HEK293 (cell line): Measurements from ENCODE around the gene TPRN.

ENCODE experiments used
- EGR2 ChIP-seq: fragments of 450-650 bp; formaldehyde crosslinking; IDR thresholded peaks from 2 replicates; pipeline ENCODE4 v1.5.1; 2016; ENCODE audit warnings: low read depth, missing biosample characterization, missing genetic modification characterization
- KLF10 ChIP-seq: fragments of 450-650 bp; IDR thresholded peaks from 2 replicates; pipeline ENCODE4 v1.5.1; 2018; ENCODE audit warnings: missing biosample characterization, mild to moderate bottlenecking, missing genetic modification characterization
- KLF7 ChIP-seq: fragments of 450-650 bp; formaldehyde crosslinking; IDR thresholded peaks from 2 replicates; pipeline ENCODE4 v1.5.1; 2016; ENCODE audit warnings: missing biosample characterization, missing genetic modification characterization, borderline replicate concordance
- SP7 ChIP-seq: fragments of 450-650 bp; formaldehyde crosslinking; IDR thresholded peaks from 2 replicates; pipeline ENCODE4 v1.5.1; 2016; ENCODE audit warnings: missing biosample characterization, missing genetic modification characterization
- TRIM28 ChIP-seq: IDR thresholded peaks from 2 replicates; pipeline ENCODE4 v1.6.1; 2011; ENCODE audit warnings: low read length, control low read depth, borderline replicate concordance
- TSHZ1 ChIP-seq: fragments of 450-650 bp; formaldehyde crosslinking; IDR thresholded peaks from 2 replicates; pipeline ENCODE4 v1.5.1; 2016; ENCODE audit warnings: missing biosample characterization, missing genetic modification characterization, borderline replicate concordance
- YY2 ChIP-seq: fragments of 450-650 bp; formaldehyde crosslinking; IDR thresholded peaks from 2 replicates; pipeline ENCODE4 v1.5.1; 2016; ENCODE audit warnings: missing biosample characterization, missing genetic modification characterization
- ZBTB7A ChIP-seq: fragments of 450-650 bp; formaldehyde crosslinking; IDR thresholded peaks from 2 replicates; pipeline ENCODE4 v1.5.1; 2016; ENCODE audit warnings: low read depth, missing biosample characterization, missing genetic modification characterization
- ZBTB8A ChIP-seq: fragments of 450-650 bp; formaldehyde crosslinking; IDR thresholded peaks from 2 replicates; pipeline ENCODE4 v1.5.1; 2016; ENCODE audit warnings: missing biosample characterization, missing genetic modification characterization
- ZNF112 ChIP-seq: fragments of 450-650 bp; formaldehyde crosslinking; IDR thresholded peaks from 2 replicates; pipeline ENCODE4 v1.5.0; 2017; ENCODE audit warnings: missing biosample characterization, missing genetic modification characterization
- ZNF121 ChIP-seq: fragments of 450-650 bp; formaldehyde crosslinking; IDR thresholded peaks from 2 replicates; pipeline ENCODE4 v1.5.1; 2016; ENCODE audit warnings: missing biosample characterization, missing genetic modification characterization
- ZNF133 ChIP-seq: fragments of 450-650 bp; formaldehyde crosslinking; IDR thresholded peaks from 2 replicates; pipeline ENCODE4 v1.5.1; 2016; ENCODE audit warnings: missing biosample characterization, missing genetic modification characterization
- ZNF138 ChIP-seq: fragments of 450-650 bp; formaldehyde crosslinking; IDR thresholded peaks from 2 replicates; pipeline ENCODE4 v1.5.1; 2016; ENCODE audit warnings: missing biosample characterization, missing genetic modification characterization, borderline replicate concordance
- ZNF140 ChIP-seq: fragments of 450-650 bp; formaldehyde crosslinking; IDR thresholded peaks from 2 replicates; pipeline ENCODE4 v1.5.1; 2016; ENCODE audit warnings: missing biosample characterization, missing genetic modification characterization
- ZNF202 ChIP-seq: fragments of 450-650 bp; formaldehyde crosslinking; IDR thresholded peaks from 2 replicates; pipeline ENCODE4 v1.5.1; 2016; ENCODE audit warnings: missing biosample characterization, missing genetic modification characterization, borderline replicate concordance
- ZNF214 ChIP-seq: fragments of 450-650 bp; formaldehyde crosslinking; IDR thresholded peaks from 2 replicates; pipeline ENCODE4 v1.5.1; 2017; ENCODE audit warnings: missing biosample characterization, mild to moderate bottlenecking, missing genetic modification characterization, borderline replicate concordance
- ZNF274 ChIP-seq, 2 experiments: fragments of 200-500 bp in 1 of 2; fragments of 450-650 bp in 1 of 2; sonication (Bioruptor generic) in 1 of 2; formaldehyde crosslinking in 1 of 2; IDR thresholded peaks; 2 replicates each; pipeline versions ENCODE4 v1.5.1 to v1.6.1; 2014 to 2016; ENCODE audit warnings: borderline replicate concordance in 1 of 2, inconsistent platforms in 1 of 2, low read length in 1 of 2, missing biosample characterization in 1 of 2, missing genetic modification characterization in 1 of 2
- ZNF280C ChIP-seq: fragments of 450-650 bp; formaldehyde crosslinking; IDR thresholded peaks from 2 replicates; pipeline ENCODE4 v1.5.1; 2016; ENCODE audit warnings: missing biosample characterization, missing genetic modification characterization
- ZNF391 ChIP-seq: fragments of 450-650 bp; formaldehyde crosslinking; IDR thresholded peaks from 2 replicates; pipeline ENCODE4 v1.5.1; 2016; ENCODE audit warnings: low read depth, missing biosample characterization, missing genetic modification characterization, borderline replicate concordance
- ZNF416 ChIP-seq: fragments of 450-650 bp; formaldehyde crosslinking; IDR thresholded peaks from 2 replicates; pipeline ENCODE4 v1.5.1; 2016; ENCODE audit warnings: missing biosample characterization, missing genetic modification characterization
- ZNF423 ChIP-seq: fragments of 450-650 bp; formaldehyde crosslinking; IDR thresholded peaks from 2 replicates; pipeline ENCODE4 v1.5.1; 2016; ENCODE audit warnings: missing biosample characterization, missing genetic modification characterization
- ZNF510 ChIP-seq: fragments of 450-650 bp; formaldehyde crosslinking; IDR thresholded peaks from 2 replicates; pipeline ENCODE4 v1.5.1; 2018; ENCODE audit warnings: mild to moderate bottlenecking, missing genetic modification characterization, missing biosample characterization; ENCODE audit not compliant: insufficient replicate concordance
- ZNF560 ChIP-seq: fragments of 450-650 bp; formaldehyde crosslinking; IDR thresholded peaks from 2 replicates; pipeline ENCODE4 v1.5.1; 2017; ENCODE audit warnings: missing biosample characterization, missing genetic modification characterization, borderline replicate concordance
- ZNF585B ChIP-seq: fragments of 450-650 bp; formaldehyde crosslinking; IDR thresholded peaks from 2 replicates; pipeline ENCODE4 v1.5.1; 2016; ENCODE audit warnings: missing biosample characterization, missing genetic modification characterization
- ZNF624 ChIP-seq: fragments of 450-650 bp; formaldehyde crosslinking; IDR thresholded peaks from 2 replicates; pipeline ENCODE4 v1.5.1; 2017; ENCODE audit warnings: missing biosample characterization, missing genetic modification characterization
- ZNF660 ChIP-seq: fragments of 450-650 bp; IDR thresholded peaks from 2 replicates; pipeline ENCODE4 v1.5.1; 2018; ENCODE audit warnings: missing biosample characterization, mild to moderate bottlenecking, missing genetic modification characterization
- TF ChIP-seq, protein P1 (sequence below): fragments of 450-650 bp; formaldehyde crosslinking; IDR thresholded peaks from 2 replicates; pipeline ENCODE4 v1.5.1; 2016; ENCODE audit warnings: missing biosample characterization, missing genetic modification characterization
- TF ChIP-seq, protein P2 (sequence below): fragments of 450-650 bp; formaldehyde crosslinking; IDR thresholded peaks from 2 replicates; pipeline ENCODE4 v1.5.1; 2016; ENCODE audit warnings: missing biosample characterization, missing genetic modification characterization
- TF ChIP-seq, protein P3 (sequence below): fragments of 450-650 bp; formaldehyde crosslinking; IDR thresholded peaks from 2 replicates; pipeline ENCODE4 v1.5.1; 2016; ENCODE audit warnings: missing biosample characterization, missing genetic modification characterization

Gene TPRN

GRCh38 chr9:137195525-137196220 lies 4.9 kb downstream of the TPRN start (continued):
- TF ChIP-seq ZNF585B (tag by site-specific recombination): no peak
- TF ChIP-seq, protein P1, sequence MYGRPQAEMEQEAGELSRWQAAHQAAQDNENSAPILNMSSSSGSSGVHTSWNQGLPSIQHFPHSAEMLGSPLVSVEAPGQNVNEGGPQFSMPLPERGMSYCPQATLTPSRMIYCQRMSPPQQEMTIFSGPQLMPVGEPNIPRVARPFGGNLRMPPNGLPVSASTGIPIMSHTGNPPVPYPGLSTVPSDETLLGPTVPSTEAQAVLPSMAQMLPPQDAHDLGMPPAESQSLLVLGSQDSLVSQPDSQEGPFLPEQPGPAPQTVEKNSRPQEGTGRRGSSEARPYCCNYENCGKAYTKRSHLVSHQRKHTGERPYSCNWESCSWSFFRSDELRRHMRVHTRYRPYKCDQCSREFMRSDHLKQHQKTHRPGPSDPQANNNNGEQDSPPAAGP (tag by site-specific recombination): peak; percentile 46; the same call in 1 of the 2 replicates
- no peak for TF ChIP-seq ZNF214 (tag by site-specific recombination)
- no peak for TF ChIP-seq ZNF660
- TF ChIP-seq ZNF280C (tag by site-specific recombination): no peak
- no peak for TF ChIP-seq YY2 (tag by site-specific recombination)
- TF ChIP-seq ZNF416: no peak
- TF ChIP-seq TRIM28: no peak
- no peak for TF ChIP-seq SP7 (tag by site-specific recombination)
- peak; percentile 35; the same call in 1 of the 2 replicates for TF ChIP-seq EGR2 (tag by site-specific recombination)
- no peak for TF ChIP-seq KLF10 (tag by site-specific recombination)
- no peak for TF ChIP-seq ZNF391
- TF ChIP-seq, protein P2, sequence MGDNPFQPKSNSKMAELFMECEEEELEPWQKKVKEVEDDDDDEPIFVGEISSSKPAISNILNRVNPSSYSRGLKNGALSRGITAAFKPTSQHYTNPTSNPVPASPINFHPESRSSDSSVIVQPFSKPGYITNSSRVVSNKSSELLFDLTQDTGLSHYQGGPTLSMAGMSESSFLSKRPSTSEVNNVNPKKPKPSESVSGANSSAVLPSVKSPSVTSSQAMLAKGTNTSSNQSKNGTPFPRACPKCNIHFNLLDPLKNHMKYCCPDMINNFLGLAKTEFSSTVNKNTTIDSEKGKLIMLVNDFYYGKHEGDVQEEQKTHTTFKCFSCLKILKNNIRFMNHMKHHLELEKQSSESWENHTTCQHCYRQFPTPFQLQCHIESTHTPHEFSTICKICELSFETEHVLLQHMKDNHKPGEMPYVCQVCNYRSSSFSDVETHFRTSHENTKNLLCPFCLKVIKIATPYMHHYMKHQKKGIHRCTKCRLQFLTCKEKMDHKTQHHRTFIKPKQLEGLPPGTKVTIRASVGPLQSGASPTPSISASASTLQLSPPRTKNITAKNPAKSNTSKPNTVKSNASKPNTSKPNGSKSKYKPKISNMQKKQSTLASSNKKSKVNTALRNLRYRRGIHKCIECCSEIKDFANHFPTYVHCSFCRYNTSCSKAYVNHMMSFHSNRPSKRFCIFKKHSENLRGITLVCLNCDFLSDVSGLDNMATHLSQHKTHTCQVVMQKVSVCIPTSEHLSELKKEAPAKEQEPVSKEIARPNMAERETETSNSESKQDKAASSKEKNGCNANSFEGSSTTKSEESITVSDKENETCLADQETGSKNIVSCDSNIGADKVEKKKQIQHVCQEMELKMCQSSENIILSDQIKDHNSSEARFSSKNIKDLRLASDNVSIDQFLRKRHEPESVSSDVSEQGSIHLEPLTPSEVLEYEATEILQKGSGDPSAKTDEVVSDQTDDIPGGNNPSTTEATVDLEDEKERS: no peak
- TF ChIP-seq ZNF624 (tag by site-specific recombination): no peak
- TF ChIP-seq ZNF121 (tag by site-specific recombination): no peak
- TF ChIP-seq TSHZ1 (tag by site-specific recombination): no peak
- no peak for TF ChIP-seq ZNF112 (tag by site-specific recombination)
- no peak for TF ChIP-seq ZNF138
- no peak for TF ChIP-seq ZNF133 (tag by site-specific recombination)
- TF ChIP-seq ZNF274 (IDR thresholded peaks at IDR 0.05; ENCODE audit: low read length): no peak
- no peak for TF ChIP-seq ZNF274 (tag by site-specific recombination; IDR thresholded peaks at IDR 0.05; ENCODE audit: borderline replicate concordance)
- peak; percentile 51; the same call in 1 of the 2 replicates for TF ChIP-seq KLF7 (tag by site-specific recombination)
- no peak for TF ChIP-seq ZNF140 (tag by site-specific recombination)
- TF ChIP-seq ZBTB8A (tag by site-specific recombination): peak; percentile 39; the same call in 1 of the 2 replicates
- peak; percentile 86; the same call in 1 of the 2 replicates for TF ChIP-seq ZNF423
- no peak for TF ChIP-seq ZNF560
- peak; percentile 50 for TF ChIP-seq ZBTB7A (tag by site-specific recombination)
- TF ChIP-seq, protein P3, sequence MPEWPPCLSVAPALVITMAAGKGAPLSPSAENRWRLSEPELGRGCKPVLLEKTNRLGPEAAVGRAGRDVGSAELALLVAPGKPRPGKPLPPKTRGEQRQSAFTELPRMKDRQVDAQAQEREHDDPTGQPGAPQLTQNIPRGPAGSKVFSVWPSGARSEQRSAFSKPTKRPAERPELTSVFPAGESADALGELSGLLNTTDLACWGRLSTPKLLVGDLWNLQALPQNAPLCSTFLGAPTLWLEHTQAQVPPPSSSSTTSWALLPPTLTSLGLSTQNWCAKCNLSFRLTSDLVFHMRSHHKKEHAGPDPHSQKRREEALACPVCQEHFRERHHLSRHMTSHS (tag by site-specific recombination): no peak
- no peak for TF ChIP-seq ZNF202 (tag by site-specific recombination)
- TF ChIP-seq ZNF510 (tag by site-specific recombination): no peak
